Suppressor macrophage (primary cell): ENCODE data around the gene IFITM5.
A peak's percentile ranks its signal among the peaks of the same experiment; 100 is the strongest.
"Not testable (repeated sequence)": the region's sequence is repeated elsewhere in the genome, so short reads cannot be mapped to it uniquely, and the experiment has no call there.

Source experiments
- DNase-seq, 4 experiments: peaks; one replicate each; pipeline ENCODE4 v3.0.0-alpha.2; 2020 to 2022

Gene IFITM5

DNA sequence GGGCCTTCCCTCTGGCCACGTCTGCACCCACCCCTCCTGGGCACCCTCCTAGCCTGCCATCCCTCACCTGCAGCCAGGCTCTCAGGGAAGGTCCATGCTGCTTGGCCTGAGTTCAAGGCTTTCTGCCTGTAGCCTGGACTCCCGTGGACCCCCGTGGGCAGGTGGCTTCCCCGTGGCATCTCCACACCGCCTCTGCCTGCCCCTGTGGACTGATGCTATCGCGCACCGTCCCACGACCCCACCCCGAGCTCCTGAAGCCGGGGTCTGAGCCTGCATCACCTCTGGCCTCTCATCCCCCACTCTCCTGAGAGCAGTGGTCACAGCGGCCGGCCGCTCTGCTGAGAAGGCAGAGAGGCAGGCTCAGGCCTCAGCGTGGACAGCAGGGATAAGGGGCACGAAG, 4.5 kb downstream of the IFITM5 start:
- DNase-seq = no peak

DNA sequence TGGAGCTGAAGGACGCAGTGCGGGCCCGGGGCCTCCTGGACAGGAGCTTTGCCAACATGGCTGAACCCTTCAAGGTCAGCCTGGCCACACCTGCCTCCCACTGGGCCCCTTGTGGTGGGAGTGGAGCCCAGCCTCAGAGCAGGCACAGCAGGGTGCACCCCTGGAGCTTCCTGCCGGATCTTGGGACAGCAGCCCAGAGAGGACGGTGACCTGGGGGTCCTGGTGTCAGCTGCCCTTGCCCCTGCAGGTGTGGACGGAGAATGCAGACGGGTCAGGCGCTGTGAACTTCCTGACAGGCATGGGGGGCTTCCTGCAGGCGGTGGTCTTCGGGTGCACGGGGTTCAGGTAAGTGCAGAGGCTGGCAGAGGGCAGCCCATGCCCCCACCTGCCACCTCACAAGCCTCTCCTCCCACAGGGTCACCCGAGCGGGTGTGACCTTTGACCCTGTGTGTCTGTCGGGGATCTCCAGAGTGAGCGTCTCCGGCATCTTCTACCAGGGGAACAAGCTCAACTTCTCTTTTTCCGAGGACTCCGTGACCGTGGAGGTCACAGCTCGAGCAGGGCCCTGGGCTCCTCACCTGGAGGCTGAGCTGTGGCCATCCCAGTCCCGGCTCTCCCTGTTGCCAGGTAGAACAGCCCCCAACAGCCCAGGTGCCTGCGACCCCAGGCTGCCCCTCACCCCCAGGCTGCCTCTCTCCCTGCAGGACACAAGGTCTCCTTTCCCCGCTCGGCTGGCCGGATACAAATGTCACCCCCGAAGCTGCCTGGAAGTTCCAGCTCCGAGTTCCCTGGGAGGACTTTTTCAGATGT, 5.3 kb downstream of the IFITM5 start:
- DNase-seq = no peak

DNA sequence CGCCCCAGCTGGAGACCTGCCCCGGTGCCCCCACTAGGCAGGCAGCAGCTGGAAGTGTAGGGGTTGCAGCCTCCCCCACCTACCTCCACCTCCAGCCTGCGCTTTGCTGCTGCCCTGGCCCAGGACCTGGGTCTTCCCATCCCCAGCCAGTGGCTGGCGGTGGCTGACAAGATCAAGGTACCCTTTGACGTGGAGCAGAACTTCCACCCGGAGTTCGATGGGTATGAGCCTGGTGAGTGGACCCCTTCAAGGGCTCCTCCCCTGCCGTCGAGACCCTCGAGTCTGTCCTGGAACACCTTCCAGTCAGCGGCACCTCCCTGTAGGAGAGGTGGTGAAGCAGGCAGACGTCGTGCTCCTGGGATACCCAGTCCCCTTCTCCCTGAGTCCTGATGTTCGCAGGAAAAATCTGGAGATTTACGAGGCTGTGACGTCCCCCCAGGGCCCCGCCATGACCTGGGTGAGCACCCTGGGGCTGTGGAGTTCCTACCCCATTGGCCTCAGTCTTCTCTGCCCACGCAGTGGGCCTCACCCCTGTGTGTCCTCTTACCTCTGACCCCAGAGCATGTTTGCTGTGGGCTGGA, 6.0 kb downstream of the IFITM5 start:
- DNase-seq = no peak

DNA sequence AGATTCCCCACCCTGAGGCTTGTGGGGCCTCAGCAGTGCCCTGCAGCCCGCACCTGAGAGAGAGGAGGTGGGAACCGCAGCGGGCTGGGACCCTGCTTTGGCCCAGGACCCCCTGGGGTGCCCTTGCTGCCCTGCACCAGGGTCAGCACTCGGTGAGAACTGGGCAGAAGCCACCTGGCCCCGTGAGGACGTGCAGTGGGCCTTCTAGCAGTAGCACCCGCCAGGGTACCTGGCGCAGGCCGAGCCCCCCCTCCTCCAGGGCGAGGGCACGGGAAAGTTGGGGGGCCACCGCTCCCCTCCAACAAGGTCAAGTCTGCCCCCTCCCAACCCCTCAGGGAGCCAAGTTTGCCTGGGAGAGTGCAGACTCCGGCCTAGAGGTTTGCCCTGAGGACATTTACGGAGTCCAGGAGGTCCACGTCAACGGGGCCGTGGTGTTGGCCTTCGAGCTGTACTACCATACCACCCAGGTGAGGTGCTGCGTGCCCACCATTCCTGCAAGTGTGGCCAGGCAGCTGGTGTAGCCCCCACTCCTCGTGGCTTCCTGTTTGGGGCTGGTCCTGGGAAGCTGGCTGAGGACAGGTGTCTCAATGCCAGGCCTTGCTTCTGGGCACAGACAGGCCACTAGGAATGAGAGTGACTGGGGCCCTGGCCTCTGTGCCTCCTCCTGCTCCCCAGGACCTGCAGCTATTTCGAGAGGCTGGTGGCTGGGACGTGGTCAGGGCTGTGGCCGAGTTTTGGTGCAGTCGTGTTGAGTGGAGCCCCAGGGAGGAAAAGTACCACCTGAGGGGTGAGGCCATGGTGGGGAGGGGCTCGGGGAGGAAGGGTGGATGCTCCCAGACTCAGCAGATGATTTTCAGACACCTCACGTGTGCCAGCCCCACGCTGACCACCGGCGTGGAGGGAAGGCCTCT, 6.9 kb downstream of the IFITM5 start:
- DNase-seq = no peak

DNA sequence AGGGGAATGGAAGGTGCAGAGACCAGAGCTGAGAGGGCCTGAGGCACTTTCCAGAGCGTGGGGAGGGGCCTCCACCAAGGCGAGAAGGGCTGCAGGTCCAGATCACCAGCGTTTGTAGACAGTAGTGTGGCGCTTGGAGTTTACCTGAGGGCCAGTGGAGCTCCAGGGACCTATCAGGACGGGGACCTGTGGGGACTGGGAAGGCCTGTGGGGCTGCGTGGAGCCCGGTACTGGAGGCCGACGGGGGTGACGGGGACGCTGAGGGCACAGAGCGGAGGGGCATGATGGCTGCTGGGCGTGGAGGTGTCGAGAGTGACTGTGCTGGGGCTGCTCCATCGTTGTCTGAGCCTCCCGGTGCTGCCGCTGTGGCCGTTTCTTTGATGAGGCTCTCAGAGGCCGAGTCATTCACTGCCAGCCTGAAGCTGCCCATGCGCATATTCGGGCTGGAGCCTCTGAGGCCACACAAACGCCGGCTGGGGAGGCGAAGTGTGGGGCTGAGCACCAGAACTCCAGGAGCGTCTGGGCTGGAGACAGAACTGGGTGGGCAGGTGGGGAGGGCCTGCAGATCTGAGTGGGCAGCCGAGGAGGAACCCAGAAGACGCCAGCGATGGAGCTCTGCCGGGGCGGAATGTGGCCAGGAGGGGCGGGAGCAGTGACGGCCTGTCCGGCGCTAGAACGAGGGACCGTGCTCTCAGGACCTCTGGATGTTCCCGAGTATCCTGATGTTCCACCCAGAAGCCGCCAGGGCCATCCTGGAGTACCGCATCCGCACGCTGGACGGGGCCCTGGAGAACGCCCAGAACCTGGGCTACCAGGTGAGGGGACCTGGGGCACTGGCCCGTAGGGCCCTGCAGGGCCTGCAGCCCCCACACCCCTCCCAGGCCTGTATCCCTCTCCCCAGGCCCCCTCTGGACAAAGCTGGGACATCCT, 7.8 kb downstream of the IFITM5 start:
- DNase-seq = no peak

DNA sequence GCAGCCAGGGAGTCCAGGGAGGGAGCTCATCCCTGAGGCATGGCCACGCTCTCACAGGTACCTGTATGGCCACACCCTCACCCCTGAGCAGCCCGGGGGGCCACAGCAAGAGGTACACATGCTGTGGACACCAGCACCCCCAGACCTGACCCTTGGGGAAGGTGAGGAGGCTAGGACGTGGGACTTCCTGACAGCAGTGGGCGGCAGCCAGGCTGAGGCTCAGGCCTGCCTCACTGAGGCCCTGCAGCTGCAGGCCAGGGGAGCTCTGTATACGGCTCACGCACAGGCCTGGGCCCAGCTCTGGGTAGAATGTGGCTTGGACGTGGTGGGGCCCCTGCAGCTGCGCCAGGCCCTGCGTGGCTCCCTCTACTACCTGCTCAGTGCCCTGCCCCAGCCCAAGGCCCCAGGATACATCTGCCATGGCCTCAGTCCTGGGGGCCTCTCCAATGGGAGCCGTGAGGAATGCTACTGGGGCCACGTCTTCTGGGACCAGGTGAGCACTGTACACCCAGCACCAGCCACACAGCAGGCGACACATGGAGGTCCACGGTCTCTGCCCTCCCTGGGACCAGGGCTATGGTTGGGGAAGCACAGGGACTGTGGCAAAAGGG, 8.6 kb downstream of the IFITM5 start:
- DNase-seq = no peak

DNA sequence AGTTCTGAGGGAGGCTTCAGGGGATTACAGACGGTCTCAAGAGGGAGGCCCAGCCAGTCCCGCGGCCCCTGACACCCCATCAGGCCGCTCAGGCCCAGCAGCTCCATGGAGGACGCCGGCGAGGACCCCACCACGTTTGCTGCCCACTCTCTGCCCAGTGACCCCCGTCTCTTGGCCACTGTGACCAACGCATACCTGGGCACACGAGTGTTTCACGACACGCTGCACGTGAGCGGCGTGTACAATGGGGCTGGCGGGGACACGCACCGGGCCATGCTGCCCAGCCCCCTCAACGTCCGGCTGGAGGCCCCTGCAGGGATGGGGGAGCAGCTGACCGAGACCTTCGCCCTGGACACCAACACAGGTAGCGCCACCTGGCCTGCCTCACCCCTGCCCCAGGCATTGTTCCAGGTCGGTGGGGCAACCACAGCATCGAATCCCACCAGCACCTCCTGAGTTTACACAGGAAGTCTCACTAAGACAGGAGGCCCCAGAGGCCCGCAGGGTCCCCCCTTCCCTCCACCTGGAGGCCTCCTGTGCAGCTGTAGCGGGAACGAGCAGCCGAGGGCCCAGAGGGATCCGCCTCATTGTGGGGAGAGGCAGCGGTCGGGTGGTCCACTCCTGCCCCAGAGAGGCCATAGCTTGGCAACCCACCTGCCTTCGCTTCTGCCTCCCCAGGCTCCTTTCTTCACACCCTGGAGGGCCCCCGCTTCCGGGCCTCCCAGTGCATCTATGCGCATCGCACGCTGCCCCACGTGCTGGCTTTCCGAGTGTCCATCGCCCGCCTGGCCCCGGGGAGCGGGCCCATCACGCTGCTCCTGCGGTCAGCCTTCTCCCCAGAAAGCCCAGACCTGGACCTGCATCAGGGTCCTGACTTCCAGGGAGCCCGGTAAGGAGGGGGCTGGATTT, 9.4 kb downstream of the IFITM5 start:
- no peak for DNase-seq

DNA sequence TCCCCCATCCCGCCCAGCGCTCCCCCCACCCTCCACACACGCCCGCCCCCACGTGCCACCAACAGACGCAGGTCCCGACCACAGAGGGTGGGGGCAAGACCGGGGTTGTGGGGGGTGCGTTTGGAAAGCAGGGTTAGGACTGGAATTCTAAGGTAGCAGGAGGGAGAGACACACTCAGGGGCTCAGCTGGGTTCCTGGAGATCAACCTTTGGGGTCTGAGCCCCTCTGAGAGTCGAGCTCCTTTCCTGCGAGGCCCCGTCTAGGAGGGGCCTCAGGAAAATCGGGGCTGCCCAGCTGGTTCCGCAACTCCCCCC, 10.0 kb downstream of the IFITM5 start:
- DNase-seq = no peak

DNA sequence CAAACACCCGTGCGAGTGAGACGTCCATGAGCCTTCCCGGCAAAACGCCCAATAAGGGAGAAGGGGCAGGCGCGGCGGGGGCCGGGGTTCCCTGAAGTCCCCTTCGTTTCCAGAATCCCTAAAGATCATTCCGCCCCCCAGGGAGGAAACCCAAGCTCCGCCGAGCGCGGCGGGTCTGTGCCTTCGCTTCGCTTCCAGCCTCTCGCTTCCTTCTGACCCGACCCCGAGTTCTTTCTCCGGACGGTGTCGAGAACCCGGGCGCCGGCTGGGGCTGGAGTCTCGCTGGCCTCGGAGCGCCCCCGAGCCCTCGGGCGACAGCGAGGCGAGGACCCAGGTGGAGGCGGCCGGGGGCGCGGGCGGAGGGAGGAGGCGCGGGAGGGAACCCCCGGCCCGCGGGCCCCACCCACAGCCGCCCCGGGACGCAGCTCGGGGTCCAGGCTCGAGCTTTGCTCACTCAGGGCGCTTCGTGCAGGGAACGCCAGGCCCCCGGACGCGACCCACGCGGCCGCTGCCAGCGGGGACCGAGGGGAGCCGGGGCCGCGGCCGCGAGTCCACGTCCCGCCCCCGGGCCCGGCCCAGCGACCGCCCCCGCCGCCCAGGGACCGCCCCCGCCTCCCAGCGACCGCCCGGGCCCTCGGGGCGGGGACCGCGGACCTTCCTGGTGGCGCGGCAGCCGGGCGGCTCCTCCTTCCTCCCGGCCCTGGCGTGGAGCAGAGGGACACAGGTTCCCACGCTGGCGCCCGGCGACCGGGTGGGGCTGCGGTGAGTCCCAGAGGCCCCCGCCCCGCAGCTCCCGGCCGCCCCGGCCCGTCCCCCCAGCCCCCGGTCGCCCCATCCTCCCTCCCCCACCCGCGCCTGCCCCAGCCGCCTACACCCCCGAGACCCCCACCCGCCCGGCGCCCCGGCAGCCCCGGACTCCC, 10.6 kb downstream of the IFITM5 start, which contains the start of gene PGGHG:
PGGHG (plus strand) TSS at position 649 of the 920 bp plus-strand sequence. CDS start 691 bp downstream, outside the sequence.
- peak; percentile 52 to 85 (median 71) for DNase-seq

DNA sequence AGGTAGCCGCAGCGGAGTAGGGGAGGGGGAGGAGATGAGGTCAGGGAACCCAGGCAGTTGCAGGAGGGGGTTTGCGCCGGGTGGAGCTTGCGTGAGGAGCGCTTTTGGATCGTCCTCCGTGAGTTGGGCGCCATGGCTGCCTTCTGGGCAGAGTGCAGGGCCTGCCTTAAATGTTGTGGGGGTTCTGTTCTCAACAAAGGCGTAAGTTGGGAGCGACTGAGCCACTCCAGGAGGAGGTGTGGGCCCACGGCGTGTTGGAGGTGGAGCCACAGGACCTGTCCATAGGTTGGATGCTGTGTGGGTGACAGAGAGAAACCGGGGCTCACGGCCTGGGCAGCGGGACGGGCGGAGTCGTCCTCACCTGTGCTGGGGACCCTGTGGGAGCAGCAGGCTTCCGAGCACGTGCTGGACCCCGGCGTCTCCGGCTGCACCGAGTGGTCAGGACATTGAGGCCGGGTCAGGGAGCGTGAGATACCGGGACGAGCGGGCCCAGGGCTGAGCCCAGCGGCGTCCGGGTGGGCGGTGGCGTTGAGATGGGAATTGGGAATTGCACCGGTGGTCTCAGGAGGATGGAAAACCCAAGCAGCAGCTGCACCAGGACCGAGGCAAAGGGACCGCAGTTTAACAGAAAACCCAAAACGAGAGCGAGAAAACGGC, 11.4 kb downstream of the IFITM5 start:
- DNase-seq = no peak

DNA sequence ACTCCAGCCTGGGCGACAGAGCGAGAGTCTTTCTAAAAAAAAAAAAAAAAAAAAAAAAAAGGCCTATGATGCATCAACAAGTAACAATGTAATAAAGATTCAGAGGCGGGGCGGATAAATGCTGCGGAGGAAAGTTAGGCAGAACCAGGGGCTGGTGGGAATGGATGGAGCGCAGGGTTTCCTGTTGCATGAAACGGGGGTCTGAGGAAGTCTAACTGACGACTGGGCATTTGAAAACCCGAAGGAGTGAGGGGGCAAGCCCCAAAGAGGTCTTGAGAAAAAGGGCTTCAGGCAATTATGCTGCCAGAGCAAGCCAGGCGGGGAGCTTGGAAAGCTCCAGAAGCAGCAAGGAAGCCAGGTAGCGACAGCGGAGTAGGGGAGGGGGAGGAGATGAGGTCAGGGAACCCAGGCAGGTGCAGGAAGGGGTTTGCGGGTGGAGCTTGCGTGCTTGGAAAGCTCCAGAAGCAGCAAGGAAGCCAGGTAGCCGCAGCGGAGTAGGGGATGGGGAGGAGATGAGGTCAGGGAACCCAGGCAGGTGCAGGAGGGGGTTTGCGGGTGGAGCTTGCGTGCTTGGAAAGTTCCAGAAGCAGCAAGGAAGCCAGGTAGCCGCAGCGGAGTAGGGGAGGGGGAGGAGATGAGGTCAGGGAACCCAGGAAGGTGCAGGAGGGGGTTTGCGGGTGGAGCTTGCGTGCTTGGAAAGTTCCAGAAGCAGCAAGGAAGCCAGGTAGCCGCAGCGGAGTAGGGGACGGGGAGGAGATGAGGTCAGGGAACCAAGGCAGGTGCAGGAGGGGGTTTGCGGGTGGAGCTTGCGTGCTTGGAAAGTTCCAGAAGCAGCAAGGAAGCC, 12.1 kb downstream of the IFITM5 start:
- DNase-seq = not testable (repeated sequence)

DNA sequence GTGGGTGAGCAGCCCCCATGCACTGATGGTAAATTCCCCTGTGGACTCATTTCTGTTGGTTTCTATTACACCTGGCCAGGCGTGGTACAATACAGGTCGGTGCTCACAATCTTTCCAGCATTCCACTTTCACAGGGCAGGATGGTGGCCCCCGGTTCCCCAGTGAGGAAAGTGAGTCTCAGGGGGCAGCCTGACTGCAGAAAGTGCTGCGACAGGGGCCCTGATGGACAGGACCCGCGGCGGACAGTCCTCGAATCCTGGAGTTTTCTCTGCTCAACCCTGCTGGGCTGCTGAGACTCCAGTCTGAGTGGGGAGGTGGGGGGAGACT, 13.5 kb downstream of the IFITM5 start:
- DNase-seq = peak in 1 of 4 experiments; percentile 1

DNA sequence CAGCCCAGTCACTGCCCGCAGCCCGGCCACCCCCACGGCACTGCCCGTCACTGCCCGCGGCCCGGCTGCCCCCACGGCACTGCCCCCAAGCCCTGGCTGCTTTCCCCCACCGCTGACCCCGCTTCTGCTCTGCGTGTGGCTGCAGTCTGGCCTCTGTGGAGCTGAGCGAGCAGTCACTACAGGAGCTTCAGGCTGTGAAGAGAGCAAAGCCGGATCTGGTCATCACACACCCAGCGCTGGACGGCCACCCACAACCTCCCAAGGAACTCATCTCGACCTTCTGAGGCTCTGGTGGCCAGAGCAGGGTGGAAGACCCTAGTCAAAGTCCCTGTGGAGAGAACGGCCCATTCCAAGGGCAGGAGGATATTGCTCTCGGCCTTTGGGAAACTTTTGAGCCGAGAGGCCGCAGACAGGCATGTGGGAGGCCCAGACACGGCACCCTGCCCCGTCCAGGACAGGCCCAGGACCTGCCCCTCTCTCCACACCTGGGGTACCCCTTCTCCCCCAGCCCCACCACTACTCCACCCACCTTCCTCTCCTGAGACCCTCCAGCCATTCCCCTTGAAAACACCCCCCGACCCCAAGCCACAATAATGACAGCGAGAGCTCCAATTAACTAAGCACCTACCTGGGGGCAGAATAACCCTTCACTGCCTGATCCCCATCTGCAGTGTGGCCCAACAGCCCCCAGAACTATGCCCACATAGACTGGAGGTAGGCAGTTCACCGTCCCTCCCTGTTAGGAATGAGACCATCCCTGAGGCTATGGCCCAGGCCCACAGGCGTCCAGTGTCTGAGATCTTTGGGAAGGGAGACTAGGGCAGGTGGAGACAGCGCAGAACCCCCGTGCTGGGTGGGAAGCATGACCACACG, 14.1 kb downstream of the IFITM5 start:
- peak in 1 of 4 experiments; percentile 1 for DNase-seq

DNA sequence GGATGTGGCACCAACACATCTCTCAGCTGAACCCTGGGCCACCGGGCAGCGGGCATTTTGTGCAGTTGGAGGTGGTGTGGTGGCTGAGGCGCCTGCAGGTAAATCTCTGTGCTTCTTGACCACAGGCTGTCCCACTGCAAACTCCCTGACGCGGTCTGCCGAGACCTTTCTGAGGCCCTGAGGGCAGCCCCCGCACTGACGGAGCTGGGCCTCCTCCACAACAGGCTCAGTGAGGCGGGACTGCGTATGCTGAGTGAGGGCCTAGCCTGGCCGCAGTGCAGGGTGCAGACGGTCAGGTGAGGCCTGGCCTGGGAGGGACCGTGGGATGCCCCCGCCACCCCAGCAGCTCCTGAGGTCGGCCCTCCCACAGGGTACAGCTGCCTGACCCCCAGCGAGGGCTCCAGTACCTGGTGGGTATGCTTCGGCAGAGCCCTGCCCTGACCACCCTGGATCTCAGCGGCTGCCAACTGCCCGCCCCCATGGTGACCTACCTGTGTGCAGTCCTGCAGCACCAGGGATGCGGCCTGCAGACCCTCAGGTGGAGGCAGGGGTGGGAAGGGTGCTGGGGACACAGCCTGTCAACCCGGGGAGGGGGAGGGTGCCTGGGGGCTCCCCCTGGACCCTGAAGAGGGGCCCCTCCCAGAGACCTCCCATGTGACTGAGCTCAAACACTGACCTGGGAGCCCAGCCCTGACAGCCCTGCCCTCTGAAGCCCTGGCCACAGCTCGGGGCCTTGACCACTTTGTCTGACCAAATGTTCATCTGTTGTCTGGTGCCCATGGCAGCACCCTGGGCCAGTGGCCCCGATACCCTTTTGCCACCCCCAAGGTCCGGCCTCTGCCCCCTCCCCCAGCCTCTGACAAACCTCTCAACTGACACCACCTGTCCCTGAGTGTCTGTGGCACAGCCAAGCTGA, 15.0 kb downstream of the IFITM5 start:
- DNase-seq = peak in 1 of 4 experiments; percentile 1

DNA sequence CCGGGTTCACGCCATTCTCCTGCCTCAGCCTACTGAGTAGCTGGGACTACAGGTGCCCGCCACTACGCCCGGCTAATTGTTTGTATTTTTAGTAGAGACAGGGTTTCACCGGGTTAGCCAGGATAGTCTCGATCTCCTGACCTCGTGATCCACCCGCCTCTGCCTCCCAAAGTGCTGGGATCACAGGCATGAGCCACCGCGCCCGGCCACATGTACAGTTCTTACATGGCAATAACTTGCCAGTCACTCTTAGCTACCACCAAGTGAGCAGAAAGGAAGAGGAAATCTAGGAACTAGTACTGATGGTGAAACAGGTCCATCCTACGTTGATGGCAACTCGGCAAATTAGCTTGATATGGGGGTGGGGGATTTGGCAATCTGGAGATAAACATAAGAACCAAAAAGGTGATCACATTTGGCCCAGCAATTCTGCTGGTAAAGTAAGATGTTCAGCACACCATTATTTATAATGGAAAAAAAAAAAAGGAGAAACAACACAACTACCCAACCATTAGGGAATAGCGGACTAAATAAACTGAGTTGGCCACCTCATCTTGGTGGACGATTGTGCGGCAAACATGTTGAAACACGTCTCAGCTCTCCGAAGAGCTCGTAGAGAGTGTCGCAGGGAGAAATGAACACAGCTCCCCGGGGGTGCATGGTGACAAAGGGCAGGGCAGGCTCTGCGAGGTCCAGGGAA, 15.8 kb downstream of the IFITM5 start:
- DNase-seq = peak in 1 of 4 experiments; percentile 2
